GM12878 (cell line): ENCODE results near the gene ANKRD44. TPM values are rescaled to one million over a fixed set of nuclear protein-coding genes. Genes with fewer than 3 reads are reported as not detected.

Source experiments
- ATAC-seq: fragments of 200-7000 bp; cut with Tn5 transposase; 3 replicates; pipeline ENCODE4 v1.9.1; 2020; ENCODE audit warnings: mild to moderate bottlenecking, moderate library complexity
- BruUV-seq: library from RNA; stranded (reverse); fragments of 400-500 nt; replicated peaks from 2 replicates; lab custom pipeline; 2021; lab: Mats Ljungman, UMichigan
- CTCF ChIA-PET: fragments of 300-600 bp; sonication (Branson Sonifier 250); formaldehyde crosslinking; extraction: SDS; loops from one replicate; lab custom pipeline; 2021; ENCODE audit warnings: inconsistent platforms; lab: Yijun Ruan, JAX
- POLR2A ChIA-PET: fragments of 350-600 bp; formaldehyde crosslinking; extraction: SDS; loops from one replicate; lab custom pipeline; 2021; ENCODE audit warnings: inconsistent platforms; lab: Charles Lee
- RAD21 ChIA-PET: fragments of 300-600 bp; sonication (Branson Sonifier 250); formaldehyde crosslinking; loops from one replicate; lab custom pipeline; 2023; ENCODE audit warnings: antibody characterized with exemption; ENCODE audit not compliant: unreplicated experiment; lab: Charles Lee
- SMC1A ChIA-PET: fragments of 300-600 bp; sonication (Branson Sonifier 250); formaldehyde crosslinking; loops from one replicate; lab custom pipeline; 2023; ENCODE audit not compliant: unreplicated experiment, uncharacterized antibody; lab: Charles Lee
- DNase-seq: peaks from one replicate; pipeline ENCODE4 v3.0.0-alpha.2; 2011; ENCODE audit warnings: low read depth, low spot score
- FAIRE-seq: peaks from 3 replicates; lab custom pipeline; 2011; peaks lifted over from hg19 to GRCh38; lab: Jason Lieb, UNC
- H2AFZ ChIP-seq: 2 replicates; pipeline ENCODE4 v1.6.0; 2011; ENCODE audit warnings: low read depth, low read length, control low read depth; ENCODE audit not compliant: control insufficient read depth
- H3K27ac ChIP-seq: 2 replicates; pipeline ENCODE4 v1.5.1; 2011; ENCODE audit warnings: control low read depth; ENCODE audit not compliant: control insufficient read depth, insufficient read depth
- H3K27me3 ChIP-seq, 2 experiments: replicated peaks in 1 of 2; 2 replicates each; pipeline versions ENCODE4 v1.6.0 to v1.6.1; 2011; ENCODE audit warnings: low read length in 1 of 2; ENCODE audit not compliant: control insufficient read depth in 2 of 2, insufficient read depth in 2 of 2
- H3K36me3 ChIP-seq, 2 experiments: 2 replicates each; pipeline ENCODE4 v1.5.1; 2011; ENCODE audit warnings: low read length in 1 of 2; ENCODE audit not compliant: control insufficient read depth in 2 of 2, insufficient read depth in 2 of 2
- H3K4me1 ChIP-seq: 2 replicates; pipeline ENCODE4 v1.6.1; 2011; ENCODE audit warnings: mild to moderate bottlenecking, low read length, moderate library complexity, mixed read lengths; ENCODE audit not compliant: control insufficient read depth, insufficient read depth
- H3K4me2 ChIP-seq: 2 replicates; pipeline ENCODE4 v1.6.0; 2011; ENCODE audit warnings: control low read depth; ENCODE audit not compliant: control insufficient read depth, insufficient read depth
- H3K4me3 ChIP-seq: fragments of 200-600 bp; sonication (generic); 2 replicates; pipeline ENCODE4 v1.5.1; 2016
- H3K79me2 ChIP-seq: 2 replicates; pipeline ENCODE4 v1.6.0; 2011; ENCODE audit warnings: low read length; ENCODE audit not compliant: control insufficient read depth, insufficient read depth
- H3K9ac ChIP-seq: 2 replicates; pipeline ENCODE4 v1.8.0; 2011; ENCODE audit warnings: low read length, control low read depth, mixed read lengths; ENCODE audit not compliant: control insufficient read depth, insufficient read depth
- H3K9me3 ChIP-seq: replicated peaks from 3 replicates; pipeline ENCODE4 v1.5.1; 2011; ENCODE audit warnings: mild to moderate bottlenecking, low read length; ENCODE audit not compliant: control insufficient read depth, insufficient read depth
- H4K20me1 ChIP-seq: 2 replicates; pipeline ENCODE4 v1.6.0; 2011; ENCODE audit not compliant: control insufficient read depth, insufficient read depth
- CEBPB ChIP-seq, 2 experiments: fragments of 150-350 bp in 1 of 2; IDR thresholded peaks; 2 replicates each; pipeline ENCODE4 v1.6.1; 2012 to 2014; ENCODE audit warnings: low read depth in 2 of 2, low read length in 2 of 2, borderline replicate concordance in 1 of 2, inconsistent platforms in 1 of 2
- CREB1 ChIP-seq: IDR thresholded peaks from 2 replicates; pipeline ENCODE4 v1.6.1; 2012; ENCODE audit warnings: low read depth, mild to moderate bottlenecking, inconsistent platforms
- DPF2 ChIP-seq: fragments of 450-650 bp; IDR thresholded peaks from 2 replicates; pipeline ENCODE4 v1.6.1; 2017; ENCODE audit warnings: mild to moderate bottlenecking
- EGR1 ChIP-seq, 2 experiments: IDR thresholded peaks; 1 replicate in 1 of 2; 2 replicates in 1 of 2; pipeline ENCODE4 v1.6.1; 2011 to 2012; ENCODE audit warnings: low read depth in 2 of 2, low read length in 2 of 2, borderline replicate concordance in 1 of 2, mild to moderate bottlenecking in 1 of 2, moderate library complexity in 1 of 2
- ETV6 ChIP-seq, 2 experiments: fragments of 450-650 bp in 1 of 2; IDR thresholded peaks in 1 of 2; conservative IDR thresholded peaks in 1 of 2; 2 replicates each; pipeline ENCODE4 v1.6.1; 2014; ENCODE audit warnings: antibody characterized with exemption in 1 of 2, borderline replicate concordance in 1 of 2, low read depth in 1 of 2, mild to moderate bottlenecking in 1 of 2, moderate library complexity in 1 of 2
- FOXM1 ChIP-seq: IDR thresholded peaks from 2 replicates; pipeline ENCODE4 v1.6.1; 2012; ENCODE audit warnings: low read depth, mild to moderate bottlenecking, inconsistent platforms, low read length, moderate library complexity
- IRF3 ChIP-seq: fragments of 450-650 bp; IDR thresholded peaks from 2 replicates; pipeline ENCODE4 v1.6.1; 2014; ENCODE audit warnings: mild to moderate bottlenecking
- JUND ChIP-seq: IDR thresholded peaks from 2 replicates; pipeline ENCODE4 v1.6.1; 2012; ENCODE audit warnings: low read depth, mild to moderate bottlenecking, low read length, improper control_type of control experiment, moderate library complexity
- MTA3 ChIP-seq: IDR thresholded peaks from 2 replicates; pipeline ENCODE4 v1.6.1; 2012; ENCODE audit warnings: low read length, inconsistent platforms, borderline replicate concordance
- NFIC ChIP-seq: IDR thresholded peaks from 2 replicates; pipeline ENCODE4 v1.6.1; 2012; ENCODE audit warnings: low read depth, mild to moderate bottlenecking, inconsistent platforms, low read length, moderate library complexity
- NR2F1 ChIP-seq: fragments of 450-650 bp; conservative IDR thresholded peaks from 2 replicates; pipeline ENCODE4 v1.6.1; 2017; ENCODE audit warnings: mild to moderate bottlenecking
- PAX8 ChIP-seq: fragments of 450-650 bp; IDR thresholded peaks from 2 replicates; pipeline ENCODE4 v1.6.1; 2017; ENCODE audit warnings: mild to moderate bottlenecking, moderate library complexity
- RB1 ChIP-seq: fragments of 450-650 bp; formaldehyde crosslinking; IDR thresholded peaks from 2 replicates; pipeline ENCODE4 v1.6.1; 2017; ENCODE audit warnings: mild to moderate bottlenecking, borderline replicate concordance
- SP1 ChIP-seq: IDR thresholded peaks from one replicate; pipeline ENCODE4 v1.6.1; 2011; ENCODE audit warnings: low read depth, low read length
- SRF ChIP-seq, 2 experiments: IDR thresholded peaks; 2 replicates each; pipeline ENCODE4 v1.6.1; 2011; ENCODE audit warnings: low read depth in 2 of 2, low read length in 2 of 2, mild to moderate bottlenecking in 1 of 2, moderate library complexity in 1 of 2
- SUZ12 ChIP-seq: fragments of 200-600 bp; sonication (generic); IDR thresholded peaks from one replicate; pipeline ENCODE4 v1.6.1; 2018; ENCODE audit warnings: antibody characterized with exemption, mild to moderate bottlenecking; ENCODE audit not compliant: unreplicated experiment
- WGBS: methylation state at CpG from one replicate; pipeline ENCODE4 v1.1.6; 2016; ENCODE audit warnings: low lambda C conversion rate; ENCODE audit not compliant: insufficient replicate concordance, insufficient coverage; ENCODE audit errors: missing lambda C conversion rate; 5-methylcytosine and 5-hydroxymethylcytosine counted together
- in situ Hi-C: fragments of 300-500 bp; cut with MboI; formaldehyde crosslinking; loops from 9 replicates; pipeline ENCODE4 v1.14.3; 2018; ENCODE audit warnings: mixed read lengths
- intact Hi-C: fragments of 100-400 bp; cut with micrococcal nuclease; formaldehyde crosslinking; loops from one replicate; pipeline ENCODE4 v1.14.2; 2022; ENCODE audit not compliant: unreplicated experiment
- polyA plus RNA-seq, 11 experiments: library from polyadenylated mRNA; depleted of rRNA in 4 of 11; unstranded in 6 of 11; stranded (reverse) in 5 of 11; fragments of >200 nt; fragmentation: Nextera tagmentation in 4 of 11; fragmentation: Illumina TruSeq in 1 of 11; extraction: Ambion mirVana in 4 of 11; extraction: Trizol in 1 of 11; gene quantifications; 1 replicate in 1 of 11; 2 replicates in 10 of 11; pipeline versions ENCODE4 v1.2.1 to v1.2.3, GENCODE V29; 2011 to 2016; ENCODE audit warnings: inconsistent platforms in 2 of 11, missing spikeins in 2 of 11, low read depth in 1 of 11
- total RNA-seq, 4 experiments: library from RNA; depleted of rRNA in 3 of 4; stranded (reverse); fragments of >200 nt in 3 of 4; fragmentation: Illumina TruSeq in 1 of 4; extraction: Trizol in 1 of 4; gene quantifications; 2 replicates each; pipeline versions ENCODE4 v1.2.1 to v1.2.3, GENCODE V29; 2013 to 2021

ANKRD44 gene
- total and polyA plus RNA-seq, 10 of the 15 experiments (the other 5 are each of a cell fraction or from before 2014, with no cell fraction given): 19.1 to 99.1 (median 59.6) TPM

GRCh38 chr2:197311421-197312033, 947 bp upstream of the ANKRD44 start:
- 74% methylated on average over 6 of the region's 6 CpGs for WGBS
- no peak for TF ChIP-seq CREB1
- TF ChIP-seq CEBPB (IDR thresholded peaks at IDR 0.05; ENCODE audit: borderline replicate concordance in 1 of 2, low read depth in 2 of 2, low read length in 2 of 2): no peak
- TF ChIP-seq MTA3: no peak
- no peak for TF ChIP-seq SRF (IDR thresholded peaks at IDR 0.05; ENCODE audit: low read depth in 2 of 2, low read length in 2 of 2)
- TF ChIP-seq SUZ12: no peak
- no peak for TF ChIP-seq NR2F1
- TF ChIP-seq JUND: no peak
- TF ChIP-seq FOXM1: no peak
- TF ChIP-seq SP1: no peak
- TF ChIP-seq PAX8: no peak
- TF ChIP-seq RB1: no peak
- no peak for TF ChIP-seq ETV6 (conservative IDR thresholded peaks at IDR 0.05 in 1 of 2, IDR thresholded peaks at IDR 0.05 in 1 of 2; ENCODE audit: borderline replicate concordance in 1 of 2, low read depth in 1 of 2)
- TF ChIP-seq IRF3: no peak
- no peak for TF ChIP-seq DPF2
- TF ChIP-seq EGR1 (IDR thresholded peaks at IDR 0.05; ENCODE audit: borderline replicate concordance in 1 of 2, low read depth in 2 of 2, low read length in 2 of 2): no peak
- no peak for TF ChIP-seq NFIC
- no peak for ATAC-seq
- no peaks in the 10 kb centered on the region for H3K27me3 ChIP-seq
- POLR2A ChIA-PET: interaction anchor here (0.6 to 8.7 kb wide), 10 partner anchors 14 to 394 kb away, joined by 3 to 80 read pairs (median 4); partner anchors contain the start of gene MARS2
- H3K4me3 ChIP-seq: peak overlapping the region; percentile 74
- DNase-seq: no peak
- SMC1A ChIA-PET: interaction anchor here (0.6 to 20.5 kb wide), 35 partner anchors 10 to 264 kb away, joined by 3 to 433 read pairs (median 4); no protein-coding TSS in a partner anchor
- peaks cover 15% of the 10 kb centered on the region for H3K4me1 ChIP-seq
- peaks cover 50% of the 10 kb centered on the region for H3K79me2 ChIP-seq
- peak overlapping the region; percentile 81 for H3K9ac ChIP-seq
- RAD21 ChIA-PET: interaction anchor here (0.7 to 20.1 kb wide), 16 partner anchors 15 to 300 kb away, joined by 3 to 408 read pairs (median 4); no protein-coding TSS in a partner anchor
- intact Hi-C loops (loop anchor here (1.0 to 2.0 kb wide), 3 partner anchors 67 to 199 kb away; no protein-coding TSS in a partner anchor), in situ Hi-C loops (loop anchor here (5.0 kb wide), 2 partner anchors 119 to 194 kb away; no protein-coding TSS in a partner anchor)
- H3K9me3 ChIP-seq: no peaks in the 10 kb centered on the region
- peak overlapping the region; percentile 88 for H2AFZ ChIP-seq
- CTCF ChIA-PET: interaction anchor here (0.6 to 9.8 kb wide), 27 partner anchors 11 to 465 kb away, joined by 3 to 128 read pairs (median 4); no protein-coding TSS in a partner anchor
- peak overlapping the region; percentile 73; the same call in 1 of the 2 replicates for H3K27ac ChIP-seq
- no peak for FAIRE-seq
- no TSS peak for BruUV-seq
- peak overlapping the region; percentile 98 for H3K4me2 ChIP-seq
- H4K20me1 ChIP-seq: no peaks in the 10 kb centered on the region
- H3K36me3 ChIP-seq: no peaks in the 10 kb centered on the region
